ENCODE data around the gene DHX40. TPM values are rescaled to one million over a fixed set of nuclear protein-coding genes. Genes with fewer than 3 reads are reported as not detected.
"Not testable (repeated sequence)": the region's sequence is repeated elsewhere in the genome, so short reads cannot be mapped to it uniquely, and the experiment has no call there.

Gene DHX40
- total and polyA plus RNA-seq, 4 experiments from 2014 or later: 19.9 to 29.9 (median 26.3) TPM

DNA sequence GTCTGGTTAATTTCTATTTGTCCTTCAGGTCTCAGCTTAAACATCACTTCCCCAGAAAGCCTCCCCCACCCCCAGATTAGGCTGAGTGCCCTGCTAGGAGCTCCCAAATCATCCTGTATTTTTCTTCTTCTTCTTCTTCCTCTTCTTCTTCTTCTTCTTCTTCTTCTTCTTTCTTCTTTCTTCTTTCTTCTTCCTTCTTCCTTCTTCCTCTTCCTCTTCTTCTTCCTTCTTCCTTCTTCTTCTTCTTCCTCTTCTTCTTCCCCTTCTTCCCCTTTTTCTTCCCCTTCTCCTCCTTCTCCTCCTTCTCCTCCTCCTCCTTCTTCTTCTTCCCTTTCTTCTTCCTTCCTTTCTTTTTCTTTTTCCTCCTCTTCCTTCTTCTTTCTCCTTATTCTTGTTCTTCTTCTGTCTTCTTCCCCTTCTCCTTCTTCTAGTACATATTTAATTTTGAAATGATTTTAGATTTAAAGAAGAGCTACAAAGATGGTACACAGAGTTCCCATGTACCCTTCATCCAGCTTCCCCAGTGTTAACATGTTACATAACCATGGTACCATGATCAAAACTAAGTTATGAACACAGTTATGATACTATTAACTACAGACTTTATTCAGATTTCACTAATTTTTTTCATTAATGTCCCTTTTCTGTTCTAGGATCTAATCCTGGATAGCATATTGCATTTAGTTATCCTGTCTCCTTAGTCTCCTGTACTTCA is 27.1 kb upstream of the DHX40 start:
- peaks cover 13 to 22% of the 10 kb centered on the region in 2 donors for H3K27me3 Mint-ChIP-seq
- no peaks in the 10 kb centered on the region for H3K36me3 Mint-ChIP-seq
- no peak overlapping the region for H3K27ac Mint-ChIP-seq
- no peaks in the 10 kb centered on the region for H3K9me3 ChIP-seq (ENCODE audit: control insufficient read depth in 1 of 2, low read length in 2 of 2)
- no peak overlapping the region for H3K27ac ChIP-seq (ENCODE audit: low read depth, low read length)
- H3K36me3 ChIP-seq (ENCODE audit: insufficient read depth, low read length): no peaks in the 10 kb centered on the region
- ChIA-PET POLR2A (ENCODE audit: partially characterized antibody) (no interaction called here), CTCF (ENCODE audit: partially characterized antibody) (no interaction called here)
- no peaks in the 10 kb centered on the region for H3K4me1 ChIP-seq (ENCODE audit: insufficient read depth, low read length)
- intact Hi-C loops (cut with micrococcal nuclease): no loop called here
- no peaks in the 10 kb centered on the region for H3K27me3 ChIP-seq (ENCODE audit: insufficient read depth, low read length)
- H3K9me3 Mint-ChIP-seq: peaks cover 0 to 4% (median 0%) of the 10 kb centered on the region in 8 donors
- no peak overlapping the region for H3K4me3 Mint-ChIP-seq
- no peaks in the 10 kb centered on the region for H3K4me1 Mint-ChIP-seq
- no peak for DNase-seq
- no peak overlapping the region for H3K4me3 ChIP-seq (ENCODE audit: low read length in 2 of 2)

DNA sequence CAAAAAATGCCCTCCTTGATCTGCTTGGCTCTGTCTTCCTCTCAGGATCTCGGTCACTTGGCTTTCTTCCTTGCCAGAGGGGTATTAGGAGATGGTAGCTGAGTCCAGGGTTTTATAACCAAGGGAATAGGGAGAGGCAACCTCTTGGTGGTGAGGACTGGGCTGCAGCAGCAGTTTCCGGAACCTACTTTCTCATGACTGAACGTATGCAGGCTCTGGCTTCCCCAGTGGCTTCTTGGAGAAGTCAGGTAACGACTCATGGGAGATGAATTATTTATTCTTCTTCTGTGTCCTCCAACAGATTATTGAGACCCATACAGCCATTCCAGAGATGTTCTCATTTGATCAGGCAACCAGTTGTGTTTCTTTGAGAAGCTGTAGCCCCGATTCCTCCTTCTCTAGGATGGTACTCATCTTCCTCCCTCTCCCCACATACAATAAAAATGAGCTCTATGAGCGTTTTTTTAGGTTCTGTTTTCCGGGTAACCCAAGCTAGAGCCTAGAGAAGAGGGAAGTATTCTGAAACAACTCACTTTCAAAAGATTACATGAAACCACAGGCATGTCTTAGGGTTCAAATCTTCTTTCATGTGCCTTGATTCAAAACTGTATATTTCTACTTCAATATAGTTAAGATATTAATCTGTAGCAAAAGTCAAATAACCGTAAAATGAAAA is 22.3 kb upstream of the DHX40 start:
- H3K4me1 ChIP-seq (ENCODE audit: insufficient read depth, low read length): no peaks in the 10 kb centered on the region
- intact Hi-C loops (cut with micrococcal nuclease): no loop called here
- POLR2A ChIA-PET (ENCODE audit: partially characterized antibody): no interaction called here

DNA sequence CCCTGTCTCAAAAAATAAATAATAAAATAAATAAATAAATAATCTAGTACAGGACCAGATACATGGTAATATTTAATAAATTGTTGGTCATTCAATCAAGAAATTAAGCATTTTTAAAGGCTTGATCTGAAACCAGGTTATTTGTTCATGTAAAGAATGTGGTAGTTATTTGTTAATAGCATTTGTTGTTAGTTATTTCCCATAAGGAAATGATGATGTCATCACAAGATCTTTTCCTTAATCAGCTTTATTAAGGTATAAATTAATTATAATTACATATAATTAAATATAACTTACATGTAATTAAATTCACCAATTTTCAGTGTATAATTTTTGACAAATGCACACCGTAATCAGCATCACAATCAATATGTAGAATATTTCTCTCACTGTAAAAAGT is 19.5 kb upstream of the DHX40 start:
- H3K27me3 Mint-ChIP-seq: peaks cover 8 to 15% of the 10 kb centered on the region in 2 donors
- Histone ChIP-seq H3K36me3 (ENCODE audit: insufficient read depth, low read length) (no peaks in the 10 kb centered on the region), H3K27ac (ENCODE audit: low read depth, low read length) (no peak overlapping the region), H3K27me3 (ENCODE audit: insufficient read depth, low read length) (no peaks in the 10 kb centered on the region), H3K9me3 (ENCODE audit: control insufficient read depth in 1 of 2, low read length in 2 of 2) (no peaks in the 10 kb centered on the region), H3K4me3 (ENCODE audit: low read length in 2 of 2) (no peak overlapping the region), H3K4me1 (ENCODE audit: insufficient read depth, low read length) (no peaks in the 10 kb centered on the region)
- DNase-seq: no peak
- CTCF ChIA-PET (ENCODE audit: partially characterized antibody): no interaction called here
- H3K27ac Mint-ChIP-seq: no peak overlapping the region
- POLR2A ChIA-PET (ENCODE audit: partially characterized antibody): no interaction called here
- H3K9me3 Mint-ChIP-seq: peaks cover 0 to 1% (median 0%) of the 10 kb centered on the region in 8 donors
- H3K36me3 Mint-ChIP-seq: no peaks in the 10 kb centered on the region
- H3K4me1 Mint-ChIP-seq: no peaks in the 10 kb centered on the region
- intact Hi-C loops (cut with micrococcal nuclease): no loop called here
- H3K4me3 Mint-ChIP-seq: no peak overlapping the region

More for the DNA sequence above, 22.3 kb upstream of the DHX40 start:
- Mint-ChIP-seq H3K27me3 (peaks cover 15 to 25% of the 10 kb centered on the region in 2 donors), H3K4me1 (no peaks in the 10 kb centered on the region), H3K27ac (no peak overlapping the region), H3K9me3 (peaks cover 0 to 2% (median 0%) of the 10 kb centered on the region in 8 donors), H3K36me3 (no peaks in the 10 kb centered on the region), H3K4me3 (no peak overlapping the region)
- Histone ChIP-seq H3K27ac (ENCODE audit: low read depth, low read length) (no peak overlapping the region), H3K9me3 (ENCODE audit: control insufficient read depth in 1 of 2, low read length in 2 of 2) (no peaks in the 10 kb centered on the region), H3K4me3 (ENCODE audit: low read length in 2 of 2) (no peak overlapping the region), H3K36me3 (ENCODE audit: insufficient read depth, low read length) (no peaks in the 10 kb centered on the region), H3K27me3 (ENCODE audit: insufficient read depth, low read length) (no peaks in the 10 kb centered on the region)
- DNase-seq: no peak
- CTCF ChIA-PET (ENCODE audit: partially characterized antibody): interaction anchor here (0.6 to 0.8 kb wide), 2 partner anchors 21 to 399 kb away, joined by 3 to 5 read pairs; no protein-coding TSS in a partner anchor

DNA sequence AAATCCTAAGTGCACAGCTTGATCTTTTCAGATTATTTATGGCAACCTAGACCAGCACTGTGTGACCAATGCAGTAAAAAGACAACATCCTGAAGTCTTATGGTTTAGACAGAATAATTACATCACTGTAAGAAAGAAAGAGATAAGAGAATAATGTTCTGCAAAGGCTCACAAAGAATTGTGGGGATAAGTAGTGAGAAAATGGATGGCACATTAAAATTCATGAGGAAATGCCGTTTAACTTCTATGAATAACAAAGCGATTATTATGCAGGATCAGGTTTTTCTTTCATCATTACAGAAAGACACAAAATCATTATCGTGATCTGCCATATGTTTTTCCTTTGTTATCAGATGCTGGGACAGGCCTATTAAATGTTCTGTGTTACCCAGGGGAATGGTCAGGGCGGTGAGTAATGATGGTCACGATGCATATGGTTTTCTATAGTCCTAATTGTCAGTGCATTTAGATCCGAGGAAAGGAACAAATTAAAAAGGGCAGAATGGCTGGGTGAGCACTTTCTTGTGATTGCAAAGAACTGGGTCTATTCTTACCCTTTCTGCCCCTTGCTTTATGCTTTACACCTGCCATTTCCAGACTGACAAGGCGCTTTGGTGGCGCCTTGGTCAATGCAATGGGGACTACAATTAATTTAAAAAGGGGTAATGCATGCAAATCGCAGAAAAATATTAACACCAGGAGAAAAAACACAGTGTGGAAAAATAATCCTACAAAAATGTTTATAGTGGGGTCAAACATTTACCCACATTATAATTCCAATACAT is 18.1 kb upstream of the DHX40 start:
- H3K27me3 Mint-ChIP-seq: peaks cover 7 to 8% of the 10 kb centered on the region in 2 donors
- H3K27ac ChIP-seq (ENCODE audit: low read depth, low read length): no peak overlapping the region
- no peaks in the 10 kb centered on the region for H3K36me3 ChIP-seq (ENCODE audit: insufficient read depth, low read length)
- no peaks in the 10 kb centered on the region for H3K36me3 Mint-ChIP-seq
- H3K4me3 Mint-ChIP-seq: no peak overlapping the region
- peaks cover 0 to 1% (median 0%) of the 10 kb centered on the region in 8 donors for H3K9me3 Mint-ChIP-seq
- H3K4me1 ChIP-seq (ENCODE audit: insufficient read depth, low read length): no peaks in the 10 kb centered on the region
- H3K4me3 ChIP-seq (ENCODE audit: low read length in 2 of 2): no peak overlapping the region
- H3K27ac Mint-ChIP-seq: no peak overlapping the region
- CTCF ChIA-PET (ENCODE audit: partially characterized antibody): no interaction called here
- no peak for DNase-seq
- H3K9me3 ChIP-seq (ENCODE audit: control insufficient read depth in 1 of 2, low read length in 2 of 2): no peaks in the 10 kb centered on the region
- no peaks in the 10 kb centered on the region for H3K27me3 ChIP-seq (ENCODE audit: insufficient read depth, low read length)
- no peaks in the 10 kb centered on the region for H3K4me1 Mint-ChIP-seq
- intact Hi-C loops (cut with micrococcal nuclease): no loop called here
- POLR2A ChIA-PET (ENCODE audit: partially characterized antibody): no interaction called here

DNA sequence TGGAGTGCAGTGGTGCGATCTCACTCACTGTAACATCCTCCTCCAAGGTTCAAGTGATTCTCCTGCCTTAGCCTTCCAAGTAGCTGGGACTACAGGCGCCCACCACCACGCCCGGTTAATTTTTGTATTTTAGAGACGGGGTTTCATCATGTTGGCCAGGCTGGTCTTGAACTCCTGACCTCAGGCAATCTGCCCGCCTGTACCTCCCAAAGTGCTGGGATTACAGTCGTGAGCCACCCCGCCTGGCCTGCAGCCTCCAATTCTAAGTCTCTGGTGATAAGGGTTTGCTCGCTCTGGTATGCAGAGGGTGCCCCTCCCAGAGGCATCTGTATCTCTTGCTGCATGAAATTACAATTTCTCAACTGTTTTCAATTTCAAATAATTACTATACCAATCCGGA is 16.4 kb upstream of the DHX40 start:
- H3K9me3 Mint-ChIP-seq; H3K36me3 Mint-ChIP-seq; H3K27me3 Mint-ChIP-seq; H3K27ac ChIP-seq (ENCODE audit: low read depth, low read length); H3K36me3 ChIP-seq (ENCODE audit: insufficient read depth, low read length); H3K9me3 ChIP-seq (ENCODE audit: control insufficient read depth in 1 of 2, low read length in 2 of 2); DNase-seq; CTCF ChIA-PET (ENCODE audit: partially characterized antibody); POLR2A ChIA-PET (ENCODE audit: partially characterized antibody); intact Hi-C loops (cut with micrococcal nuclease); H3K27ac Mint-ChIP-seq; H3K27me3 ChIP-seq (ENCODE audit: insufficient read depth, low read length); H3K4me3 Mint-ChIP-seq; H3K4me1 Mint-ChIP-seq; H3K4me1 ChIP-seq (ENCODE audit: insufficient read depth, low read length); H3K4me3 ChIP-seq (ENCODE audit: low read length in 2 of 2): not testable (repeated sequence)

DNA sequence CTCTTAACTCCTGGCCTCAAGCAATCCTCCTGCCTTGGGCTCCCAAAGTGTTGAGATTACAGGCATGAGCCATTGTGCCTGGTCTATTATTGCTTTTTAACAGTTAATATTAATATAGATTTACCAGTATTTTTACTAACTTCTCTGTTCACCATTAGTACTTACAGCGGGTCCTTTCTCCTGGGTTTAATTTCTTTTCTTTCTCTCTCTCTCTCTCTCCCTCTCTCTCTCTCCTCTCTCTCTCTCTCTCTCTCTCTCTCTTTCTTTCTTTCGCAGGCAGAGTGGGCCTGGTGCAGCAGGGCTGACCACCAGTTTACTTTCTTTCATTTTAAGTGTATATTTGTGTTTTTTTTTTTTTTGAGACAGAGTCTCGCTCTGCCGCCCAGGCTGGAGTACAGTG is 14.7 kb upstream of the DHX40 start:
- no peaks in the 10 kb centered on the region for H3K4me1 ChIP-seq (ENCODE audit: insufficient read depth, low read length)
- Mint-ChIP-seq H3K4me3 (no peak overlapping the region), H3K9me3 (peaks cover 0 to 1% (median 0%) of the 10 kb centered on the region in 8 donors), H3K27me3 (peaks cover 2 to 4% of the 10 kb centered on the region in 2 donors), H3K4me1 (no peaks in the 10 kb centered on the region), H3K27ac (no peak overlapping the region), H3K36me3 (no peaks in the 10 kb centered on the region)
- ChIA-PET CTCF (ENCODE audit: partially characterized antibody) (interaction anchor here (1.5 kb wide), 1 partner anchor 9 kb away, joined by 4 read pairs; no protein-coding TSS in a partner anchor), POLR2A (ENCODE audit: partially characterized antibody) (interaction anchor here (0.6 kb wide), 1 partner anchor 462 kb away, joined by 3 read pairs; no protein-coding TSS in a partner anchor)
- no peak overlapping the region for H3K4me3 ChIP-seq (ENCODE audit: low read length in 2 of 2)
- intact Hi-C loops (cut with micrococcal nuclease): no loop called here
- no peak for DNase-seq
- no peak overlapping the region for H3K27ac ChIP-seq (ENCODE audit: low read depth, low read length)
- H3K9me3 ChIP-seq (ENCODE audit: control insufficient read depth in 1 of 2, low read length in 2 of 2): no peaks in the 10 kb centered on the region
- no peaks in the 10 kb centered on the region for H3K36me3 ChIP-seq (ENCODE audit: insufficient read depth, low read length)
- H3K27me3 ChIP-seq (ENCODE audit: insufficient read depth, low read length): no peaks in the 10 kb centered on the region

DNA sequence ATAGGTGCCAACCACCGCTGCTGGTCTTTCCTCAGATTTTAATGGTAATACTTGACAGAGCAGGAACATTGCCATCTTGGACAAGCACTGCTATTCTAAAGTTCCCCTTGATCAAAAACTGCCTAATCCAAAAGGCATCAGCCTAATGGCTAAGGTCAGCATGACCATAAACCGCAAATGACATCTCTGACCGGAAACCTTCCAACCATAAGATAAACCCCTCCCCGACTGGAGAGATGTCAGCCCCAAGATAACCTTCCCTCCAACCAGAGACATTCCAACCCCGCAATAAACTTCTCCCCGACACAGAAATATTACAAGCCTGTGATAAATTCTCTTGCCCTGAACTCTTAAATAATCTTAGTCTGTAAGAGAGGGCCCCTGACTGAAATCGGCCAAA is 7.4 kb upstream of the DHX40 start:
- H3K4me1 Mint-ChIP-seq: no peaks in the 10 kb centered on the region
- no peak overlapping the region for H3K27ac Mint-ChIP-seq
- no peak overlapping the region for H3K4me3 Mint-ChIP-seq
- no peak for DNase-seq
- H3K4me3 ChIP-seq (ENCODE audit: low read length in 2 of 2): no peak overlapping the region
- ChIA-PET CTCF (ENCODE audit: partially characterized antibody) (no interaction called here), POLR2A (ENCODE audit: partially characterized antibody) (no interaction called here)
- no peak overlapping the region for H3K27ac ChIP-seq (ENCODE audit: low read depth, low read length)
- H3K9me3 ChIP-seq (ENCODE audit: control insufficient read depth in 1 of 2, low read length in 2 of 2): no peaks in the 10 kb centered on the region
- intact Hi-C loops (cut with micrococcal nuclease): no loop called here
- H3K36me3 ChIP-seq (ENCODE audit: insufficient read depth, low read length): no peaks in the 10 kb centered on the region
- no peaks in the 10 kb centered on the region for H3K27me3 ChIP-seq (ENCODE audit: insufficient read depth, low read length)
- no peaks in the 10 kb centered on the region for H3K4me1 ChIP-seq (ENCODE audit: insufficient read depth, low read length)
- no peaks in the 10 kb centered on the region for H3K36me3 Mint-ChIP-seq
- H3K27me3 Mint-ChIP-seq: peaks cover 3 to 4% of the 10 kb centered on the region in 2 donors
- no peaks in the 10 kb centered on the region for H3K9me3 Mint-ChIP-seq
